Activated T-cell treated with anti-CD3 and anti-CD28 coated beads, Interleukin-2, amount 50 U/mL, for 4 hours (primary cell): Measurements from ENCODE around the gene STIM1. TPM values are rescaled to one million over a fixed set of nuclear protein-coding genes. Genes with fewer than 3 reads are reported as not detected.

Experiments used
- ATAC-seq, 2 donors: fragments of 200-7000 bp; cut with Tn5 transposase; one replicate each; pipeline ENCODE4 v1.10.0; 2021
- DNase-seq: peaks from one replicate; pipeline ENCODE4 v3.0.0-alpha.2; 2020
- H3K27me3 Mint-ChIP-seq: one replicate; pipeline ENCODE4 v1.8.0; 2021; ENCODE audit warnings: low read depth, mixed read lengths
- H3K36me3 Mint-ChIP-seq: one replicate; pipeline ENCODE4 v1.8.0; 2022; ENCODE audit warnings: mixed read lengths; ENCODE audit not compliant: insufficient read depth
- H3K4me1 Mint-ChIP-seq: one replicate; pipeline ENCODE4 v1.8.0; 2021; ENCODE audit warnings: low read depth, mixed read lengths
- H3K4me3 Mint-ChIP-seq: one replicate; pipeline ENCODE4 v1.8.0; 2021; ENCODE audit warnings: mild to moderate bottlenecking, moderate library complexity, mixed read lengths
- H3K9me3 Mint-ChIP-seq: one replicate; pipeline ENCODE4 v1.8.0; 2021; ENCODE audit warnings: mixed read lengths
- total RNA-seq, 3 donors: library from RNA; stranded (reverse); gene quantifications; one replicate each; pipeline ENCODE4 v1.2.1, GENCODE V29; 2021

STIM1 gene
- total RNA-seq, 3 donors from 2014 or later: 35.6 to 42.5 (median 37.4) TPM

DNA sequence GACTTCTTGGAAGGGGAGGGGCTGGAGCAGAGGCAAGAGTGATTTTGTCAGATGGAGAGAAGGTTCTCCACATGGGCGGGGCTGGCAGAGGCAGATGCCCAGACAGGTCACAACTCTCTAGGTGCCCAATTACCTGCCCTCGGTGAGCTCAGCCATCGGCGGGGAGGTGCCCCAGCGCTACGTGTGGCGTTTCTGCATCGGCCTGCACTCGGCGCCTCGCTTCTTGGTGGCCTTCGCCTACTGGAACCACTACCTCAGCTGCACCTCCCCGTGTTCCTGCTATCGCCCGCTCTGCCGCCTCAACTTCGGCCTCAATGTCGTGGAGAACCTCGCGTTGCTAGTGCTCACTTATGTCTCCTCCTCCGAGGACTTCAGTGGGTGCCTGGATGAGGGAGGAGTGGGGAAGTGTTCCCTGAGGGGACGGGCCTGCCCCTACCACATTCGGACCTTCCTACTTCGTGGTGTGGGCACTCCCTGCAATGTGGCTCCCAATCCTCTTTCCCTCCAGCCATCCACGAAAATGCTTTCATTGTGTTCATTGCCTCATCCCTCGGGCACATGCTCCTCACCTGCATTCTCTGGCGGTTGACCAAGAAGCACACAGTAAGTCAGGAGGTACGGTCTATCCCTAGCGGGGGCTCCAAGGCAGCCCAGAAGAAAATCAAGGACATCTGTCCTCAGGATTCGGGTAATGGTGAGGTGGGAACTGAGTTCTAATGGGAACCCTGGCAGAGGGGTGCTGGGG is 31.5 kb upstream of the STIM1 start:
- DNase-seq (no peak), ATAC-seq (no peak)
- H3K36me3 Mint-ChIP-seq: peaks cover 26% of the 10 kb centered on the region
- H3K9me3 Mint-ChIP-seq: no peaks in the 10 kb centered on the region
- peaks cover 32% of the 10 kb centered on the region for H3K4me1 Mint-ChIP-seq
- H3K4me3 Mint-ChIP-seq: no peak overlapping the region
- H3K27me3 Mint-ChIP-seq: no peaks in the 10 kb centered on the region

DNA sequence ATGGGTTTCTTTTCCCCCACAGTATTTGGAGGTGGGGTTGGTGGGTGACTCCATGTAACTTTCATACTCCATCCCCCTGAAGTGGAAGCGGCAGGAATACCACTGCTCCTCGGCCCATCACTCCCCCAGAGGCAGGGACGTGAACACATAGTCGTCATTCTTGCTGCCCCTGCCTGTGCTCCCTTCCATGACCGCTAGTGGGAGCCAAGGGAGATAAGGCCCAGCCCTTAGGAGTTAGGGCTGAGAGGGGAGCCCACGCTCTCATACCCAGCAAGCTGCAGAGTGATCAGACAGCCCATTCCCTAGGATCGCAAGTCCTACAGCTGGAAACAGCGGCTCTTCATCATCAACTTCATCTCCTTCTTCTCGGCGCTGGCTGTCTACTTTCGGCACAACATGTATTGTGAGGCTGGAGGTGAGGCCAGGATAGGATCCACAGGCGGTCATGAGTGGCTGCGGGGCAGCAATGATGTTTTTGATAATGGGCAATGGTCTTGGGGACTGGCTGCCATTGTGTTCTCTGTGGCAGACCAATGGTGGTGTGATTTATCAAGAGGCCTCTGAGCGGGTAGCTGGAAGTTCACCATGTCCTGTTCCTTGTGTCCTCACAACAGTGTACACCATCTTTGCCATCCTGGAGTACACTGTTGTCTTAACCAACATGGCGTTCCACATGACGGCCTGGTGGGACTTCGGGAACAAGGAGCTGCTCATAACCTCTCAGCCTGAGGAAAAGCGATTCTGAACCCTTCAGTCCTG is 30.6 kb upstream of the STIM1 start:
- Mint-ChIP-seq H3K4me1 (peaks cover 32% of the 10 kb centered on the region), H3K9me3 (no peaks in the 10 kb centered on the region), H3K4me3 (peak overlapping the region; percentile 13), H3K27me3 (no peaks in the 10 kb centered on the region), H3K36me3 (peaks cover 27% of the 10 kb centered on the region)
- peak; percentile 93 to 95 for ATAC-seq
- peak; percentile 81 for DNase-seq

DNA sequence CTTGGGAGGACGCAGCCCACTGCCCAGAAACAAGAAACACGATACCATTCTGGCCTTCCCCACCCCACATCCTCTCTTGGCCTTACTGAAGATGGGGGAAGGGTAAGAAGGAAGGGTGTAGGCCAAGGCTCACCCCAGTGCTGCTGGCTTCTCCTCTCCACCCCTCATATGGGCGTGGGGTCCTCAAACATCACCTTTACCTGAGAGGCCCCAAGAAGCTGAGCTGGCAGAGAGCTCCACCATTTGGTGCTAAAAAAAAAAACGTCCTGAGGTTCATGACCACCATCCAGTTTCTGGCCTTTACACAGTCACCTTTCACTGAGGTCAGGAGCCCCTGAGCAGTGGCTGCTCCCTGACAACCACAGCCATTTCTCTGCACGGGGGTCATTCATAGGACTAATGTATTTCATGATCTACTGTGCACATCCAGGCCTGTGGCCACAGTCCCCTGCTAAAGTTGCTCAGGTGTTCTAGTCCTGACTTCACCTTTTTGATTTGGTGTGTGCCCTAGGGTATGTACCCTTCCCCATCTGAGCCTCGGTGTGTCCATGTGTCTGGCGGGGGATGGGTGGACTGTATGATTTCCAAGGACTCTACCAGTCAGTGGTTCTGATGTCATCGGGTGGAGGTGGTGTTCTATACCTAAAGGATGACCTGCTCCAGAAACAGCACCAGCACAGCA is 29.9 kb upstream of the STIM1 start:
- no peak overlapping the region for H3K4me3 Mint-ChIP-seq
- no peaks in the 10 kb centered on the region for H3K9me3 Mint-ChIP-seq
- no peak for DNase-seq
- peaks cover 31% of the 10 kb centered on the region for H3K36me3 Mint-ChIP-seq
- H3K27me3 Mint-ChIP-seq: no peaks in the 10 kb centered on the region
- peak in 1 of 2 donors; percentile 7 for ATAC-seq
- H3K4me1 Mint-ChIP-seq: peaks cover 38% of the 10 kb centered on the region

DNA sequence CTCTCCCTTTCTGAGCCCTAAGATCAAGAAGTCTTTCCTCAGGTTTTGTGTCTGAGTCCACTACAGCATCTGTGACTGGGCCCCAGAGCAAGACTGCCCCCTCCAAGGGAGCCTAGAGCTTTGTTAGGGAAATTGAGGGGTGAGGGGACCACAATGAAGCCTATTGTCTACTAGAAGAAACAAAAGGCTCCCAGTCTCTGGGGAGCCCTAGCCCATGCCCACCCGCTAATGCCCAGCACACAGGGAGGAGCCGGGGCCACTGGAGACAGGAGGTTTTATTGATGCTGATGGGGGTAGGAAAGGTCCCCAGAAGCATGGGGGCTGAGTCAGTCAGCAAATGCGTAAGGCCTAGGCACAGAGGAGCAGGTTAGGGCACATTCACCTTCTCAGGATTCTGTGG is 28.7 kb upstream of the STIM1 start:
- ATAC-seq: no peak
- Mint-ChIP-seq H3K36me3 (peaks cover 39% of the 10 kb centered on the region), H3K4me3 (no peak overlapping the region), H3K4me1 (peaks cover 49% of the 10 kb centered on the region), H3K27me3 (no peaks in the 10 kb centered on the region), H3K9me3 (no peaks in the 10 kb centered on the region)
- DNase-seq: no peak

DNA sequence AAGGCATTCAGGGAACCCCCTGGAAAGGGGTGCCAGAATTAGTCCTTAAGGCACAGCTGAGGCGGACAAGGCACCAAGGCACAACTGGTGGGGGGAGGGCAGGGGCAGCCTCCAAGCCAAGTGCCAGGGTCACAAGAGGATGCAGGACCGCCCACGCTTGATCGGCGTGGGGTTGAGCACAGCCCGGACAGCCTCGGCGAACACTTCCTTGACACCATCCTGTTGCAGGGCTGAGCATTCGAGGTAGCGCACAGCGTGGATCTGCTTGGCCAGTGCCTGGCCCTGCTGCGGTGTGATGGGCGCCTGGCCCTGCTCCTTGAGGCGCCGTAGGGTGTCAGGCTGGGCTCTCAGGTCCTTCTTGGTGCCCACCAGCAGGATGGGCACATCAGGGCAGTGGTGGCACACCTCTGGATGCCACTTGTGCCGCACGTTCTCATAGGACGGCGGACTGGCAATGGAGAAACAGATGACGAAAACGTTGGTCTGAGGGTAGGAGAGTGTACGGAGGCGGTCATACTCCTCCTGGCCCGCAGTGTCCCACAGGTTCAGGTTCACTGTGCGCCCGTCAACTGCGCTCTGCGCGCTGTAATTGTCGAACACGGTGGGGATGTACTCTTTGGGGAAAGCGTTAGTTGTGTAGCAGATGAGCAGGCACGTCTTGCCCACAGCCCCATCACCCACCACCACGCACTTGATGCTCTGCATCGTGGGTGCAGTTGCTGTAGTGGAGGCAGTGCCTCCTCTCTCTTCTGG is 27.9 kb upstream of the STIM1 start:
- no peak overlapping the region for H3K4me3 Mint-ChIP-seq
- peaks cover 58% of the 10 kb centered on the region for H3K4me1 Mint-ChIP-seq
- no peaks in the 10 kb centered on the region for H3K9me3 Mint-ChIP-seq
- DNase-seq (no peak), ATAC-seq (no peak)
- no peaks in the 10 kb centered on the region for H3K27me3 Mint-ChIP-seq
- H3K36me3 Mint-ChIP-seq: peaks cover 41% of the 10 kb centered on the region

DNA sequence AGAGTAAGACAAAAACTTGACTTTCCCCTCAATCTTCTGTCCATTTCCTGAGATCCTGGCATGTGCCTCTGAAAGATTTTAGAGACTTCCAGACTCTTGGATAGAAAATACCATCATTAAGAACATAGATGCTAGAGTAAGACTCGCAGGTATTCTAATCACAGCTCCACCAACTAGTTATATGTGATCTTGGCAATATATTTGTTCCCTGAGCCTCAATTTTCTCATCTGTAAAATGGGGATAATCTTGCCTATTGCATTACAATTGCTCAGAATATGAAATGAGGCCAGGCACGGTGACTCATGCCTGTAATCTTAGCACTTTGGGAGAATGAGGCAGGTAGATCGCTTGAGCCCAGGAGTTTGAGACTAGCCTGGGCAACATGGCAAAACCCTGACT is 25.4 kb upstream of the STIM1 start:
- Mint-ChIP-seq H3K4me3 (no peak overlapping the region), H3K9me3 (no peaks in the 10 kb centered on the region), H3K27me3 (no peaks in the 10 kb centered on the region), H3K4me1 (peaks cover 68% of the 10 kb centered on the region), H3K36me3 (peaks cover 49% of the 10 kb centered on the region)
- DNase-seq: no peak
- no peak for ATAC-seq

DNA sequence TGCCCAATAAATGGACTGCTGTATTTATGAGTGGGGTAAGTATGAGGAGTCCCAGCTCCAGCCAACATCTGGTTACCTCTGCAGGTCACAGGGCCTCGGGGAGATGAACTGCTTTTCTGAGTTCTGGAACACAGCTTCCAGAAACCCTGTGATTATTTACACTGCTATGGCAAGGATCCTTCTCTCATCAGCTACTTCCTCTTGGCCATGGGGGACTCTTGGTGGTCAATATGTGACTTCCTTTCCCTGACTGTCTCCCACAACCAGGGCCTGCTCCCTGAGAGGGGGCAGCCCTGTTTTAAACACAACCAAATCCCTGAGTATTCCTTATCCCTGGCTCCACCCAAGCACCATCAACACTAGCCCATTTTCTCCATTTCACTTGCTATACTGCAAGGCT is 24.7 kb upstream of the STIM1 start:
- no peak for DNase-seq
- Mint-ChIP-seq H3K4me1 (peaks cover 69% of the 10 kb centered on the region), H3K36me3 (peaks cover 55% of the 10 kb centered on the region), H3K9me3 (no peaks in the 10 kb centered on the region), H3K27me3 (no peaks in the 10 kb centered on the region), H3K4me3 (peak overlapping the region; percentile 75)
- ATAC-seq: no peak

DNA sequence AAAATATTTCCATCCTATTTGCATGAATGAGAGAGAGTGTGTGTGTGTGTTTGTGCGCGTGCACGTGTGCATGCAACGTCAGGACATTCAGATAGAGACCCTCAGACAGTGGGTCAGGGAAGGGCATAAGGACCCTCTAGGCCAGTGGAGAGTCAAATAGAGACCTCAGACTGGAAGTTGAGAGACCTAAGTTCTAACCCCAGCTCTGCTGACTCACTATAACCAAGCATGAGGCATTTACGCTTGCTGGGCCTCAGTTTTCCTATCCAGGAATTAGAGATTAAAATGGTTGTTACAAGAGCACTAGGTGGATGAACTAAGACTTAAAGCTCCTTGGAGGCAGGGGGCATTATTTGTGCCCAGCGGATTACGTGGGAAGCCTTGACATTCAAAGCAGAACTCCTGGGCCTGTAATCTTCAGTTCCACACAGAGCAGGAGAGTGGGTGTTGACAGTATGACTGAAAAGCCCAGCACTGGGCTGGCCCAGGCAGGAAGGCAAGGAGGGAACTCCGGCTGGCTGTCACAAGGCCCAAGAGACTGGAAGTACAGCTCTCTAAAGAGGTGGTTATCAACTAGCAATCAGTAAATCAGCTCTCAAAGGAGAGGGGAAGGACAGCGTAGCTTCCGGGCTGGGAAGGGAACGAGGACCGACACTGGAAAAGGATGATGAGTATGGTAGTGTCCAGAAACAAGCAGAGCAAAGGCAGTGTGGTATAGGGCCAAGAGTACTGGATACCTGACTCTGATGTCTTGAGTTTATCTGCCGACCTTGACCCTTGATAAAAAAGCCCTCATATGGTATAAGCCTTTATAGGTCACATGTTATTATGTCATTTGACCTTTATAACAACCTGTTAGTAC is 23.9 kb upstream of the STIM1 start:
- peaks cover 50% of the 10 kb centered on the region for H3K36me3 Mint-ChIP-seq
- peaks cover 70% of the 10 kb centered on the region for H3K4me1 Mint-ChIP-seq
- H3K9me3 Mint-ChIP-seq: no peaks in the 10 kb centered on the region
- H3K27me3 Mint-ChIP-seq: no peaks in the 10 kb centered on the region
- ATAC-seq (peak; percentile 71 to 77), DNase-seq (no peak)
- peak overlapping the region; percentile 75 for H3K4me3 Mint-ChIP-seq

DNA sequence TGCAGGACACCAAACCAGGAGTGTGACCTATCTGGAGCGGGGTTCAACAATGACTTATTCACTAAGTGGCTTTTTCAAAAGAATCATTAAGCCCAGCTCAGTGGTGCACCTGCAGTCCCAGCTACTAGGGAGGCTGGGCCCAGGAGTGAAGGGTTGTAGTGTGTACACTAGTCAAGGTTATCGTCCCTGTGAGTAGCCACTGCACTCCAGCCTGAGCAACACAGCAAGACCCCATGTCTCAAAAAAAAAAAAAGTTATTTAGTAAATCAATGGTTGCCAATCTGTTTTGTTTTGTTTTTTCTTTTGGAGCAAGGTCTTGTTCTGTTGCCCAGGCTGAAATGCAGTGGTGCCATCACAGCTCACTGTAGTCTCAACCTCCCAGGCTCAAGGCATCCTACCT is 22.6 kb upstream of the STIM1 start:
- Mint-ChIP-seq H3K27me3 (no peaks in the 10 kb centered on the region), H3K4me1 (peaks cover 76% of the 10 kb centered on the region), H3K4me3 (no peak overlapping the region), H3K36me3 (peaks cover 45% of the 10 kb centered on the region), H3K9me3 (no peaks in the 10 kb centered on the region)
- ATAC-seq: no peak
- no peak for DNase-seq

DNA sequence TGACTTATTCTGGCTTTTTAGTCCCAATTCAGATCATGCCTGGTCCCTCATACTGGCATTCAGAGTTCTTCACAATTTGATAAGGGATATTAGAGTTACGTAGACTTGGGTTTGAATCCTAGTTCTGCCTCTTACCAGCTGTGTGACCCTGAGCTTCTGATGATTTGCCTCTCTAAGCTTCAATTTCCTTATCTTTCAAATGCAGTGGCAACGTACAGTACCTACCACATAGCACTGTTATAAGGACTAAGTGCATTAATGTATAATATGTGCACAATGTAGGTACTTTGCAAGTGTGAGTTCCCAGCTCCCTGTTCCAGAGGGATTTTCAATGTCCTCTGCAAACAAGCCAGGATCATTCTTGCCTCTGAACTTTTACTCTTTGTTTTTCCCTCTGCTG is 22.0 kb upstream of the STIM1 start:
- peak overlapping the region; percentile 44 for H3K4me3 Mint-ChIP-seq
- no peaks in the 10 kb centered on the region for H3K9me3 Mint-ChIP-seq
- no peaks in the 10 kb centered on the region for H3K27me3 Mint-ChIP-seq
- ATAC-seq (no peak), DNase-seq (no peak)
- peaks cover 80% of the 10 kb centered on the region for H3K4me1 Mint-ChIP-seq
- H3K36me3 Mint-ChIP-seq: peaks cover 45% of the 10 kb centered on the region

DNA sequence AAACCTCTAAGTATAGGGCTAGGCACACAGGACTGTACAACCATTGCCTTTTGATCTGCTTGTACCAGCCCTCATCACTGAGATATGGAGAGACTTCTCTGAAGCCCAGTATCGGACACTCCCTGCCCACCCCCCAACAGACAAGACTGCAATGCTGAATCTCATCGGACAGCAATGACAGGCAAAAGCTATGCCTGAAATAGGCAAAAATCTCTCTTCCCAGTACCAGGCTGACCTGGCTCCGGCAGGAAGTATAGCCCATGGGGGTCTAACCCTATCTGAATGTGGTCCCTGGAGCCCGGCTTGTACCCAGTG is 21.2 kb upstream of the STIM1 start:
- Mint-ChIP-seq H3K27me3 (no peaks in the 10 kb centered on the region), H3K9me3 (no peaks in the 10 kb centered on the region)
- no peak for ATAC-seq

DNA sequence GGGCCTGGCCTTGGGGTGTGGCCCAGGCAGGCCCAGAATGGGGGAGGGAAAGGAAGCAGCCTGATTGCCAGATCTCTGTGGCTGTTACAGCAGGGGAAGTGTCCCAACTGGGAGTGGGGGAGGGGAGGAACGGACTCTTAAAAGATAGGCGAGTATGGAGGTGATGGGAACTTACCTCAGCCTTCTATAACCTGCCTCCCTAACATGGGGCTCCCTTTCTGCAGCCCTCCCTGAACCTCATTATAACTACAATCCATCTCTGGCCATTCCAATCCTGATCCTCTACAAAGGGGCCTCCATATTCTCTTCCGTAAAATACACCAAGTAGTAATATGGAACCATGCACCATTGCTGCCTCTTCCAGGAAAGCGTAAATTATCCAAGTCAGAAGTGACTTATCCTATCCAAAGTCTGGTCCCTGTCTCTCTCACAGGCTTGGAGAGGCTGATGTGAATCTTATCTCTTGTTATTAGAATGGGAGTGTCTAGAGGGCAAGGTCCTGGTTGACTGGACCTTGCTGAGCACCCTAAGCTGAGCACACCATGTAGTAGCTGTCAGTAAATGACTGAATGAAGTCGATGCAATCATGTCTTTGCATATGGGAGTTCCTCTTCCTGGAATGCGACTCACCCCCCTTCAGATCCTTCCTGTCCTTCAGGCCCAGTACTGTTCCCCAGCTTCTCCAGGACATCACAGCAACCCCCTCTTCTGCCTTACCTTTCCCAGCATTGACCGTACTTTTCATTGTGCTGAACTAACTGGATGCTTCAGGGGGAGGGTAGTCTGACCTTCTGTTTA is 20.6 kb upstream of the STIM1 start:
- H3K4me3 Mint-ChIP-seq: peak overlapping the region; percentile 94
- H3K4me1 Mint-ChIP-seq: peaks cover 88% of the 10 kb centered on the region
- no peaks in the 10 kb centered on the region for H3K27me3 Mint-ChIP-seq
- ATAC-seq (no peak), DNase-seq (no peak)
- peaks cover 57% of the 10 kb centered on the region for H3K36me3 Mint-ChIP-seq
- no peaks in the 10 kb centered on the region for H3K9me3 Mint-ChIP-seq

More for the DNA sequence above, 21.2 kb upstream of the STIM1 start:
- H3K4me3 Mint-ChIP-seq: peak overlapping the region; percentile 94
- no peak for DNase-seq
- peaks cover 87% of the 10 kb centered on the region for H3K4me1 Mint-ChIP-seq
- peaks cover 52% of the 10 kb centered on the region for H3K36me3 Mint-ChIP-seq

DNA sequence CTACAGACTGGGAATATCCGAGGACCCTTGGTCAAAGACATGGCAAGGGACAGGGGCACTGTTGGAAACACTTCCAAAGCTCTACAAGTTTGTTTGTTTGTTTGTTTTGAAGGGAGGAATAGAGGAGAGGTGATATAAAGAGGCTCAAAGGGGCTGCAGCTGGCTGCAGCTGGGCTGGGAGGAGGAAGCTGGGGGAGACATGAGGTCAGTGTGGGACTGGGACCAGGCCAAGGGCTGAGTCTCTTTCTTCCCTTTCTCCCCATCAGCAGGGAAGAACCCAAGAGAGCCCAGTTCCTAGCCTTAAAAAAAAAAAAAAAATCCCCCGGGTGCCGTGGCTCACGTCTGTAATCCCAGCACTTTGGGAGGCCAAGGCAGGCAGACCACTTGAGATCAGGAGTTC is 19.7 kb upstream of the STIM1 start:
- peaks cover 52% of the 10 kb centered on the region for H3K36me3 Mint-ChIP-seq
- no peaks in the 10 kb centered on the region for H3K27me3 Mint-ChIP-seq
- H3K9me3 Mint-ChIP-seq: no peaks in the 10 kb centered on the region
- no peak for DNase-seq
- ATAC-seq: no peak
- peaks cover 82% of the 10 kb centered on the region for H3K4me1 Mint-ChIP-seq
- H3K4me3 Mint-ChIP-seq: peak overlapping the region; percentile 94
